ENCODE measurements around the gene ICOS. TPM values are rescaled to one million over a fixed set of nuclear protein-coding genes. Genes with fewer than 3 reads are reported as not detected.
A peak's percentile ranks its signal among the peaks of the same experiment; 100 is the strongest.

Gene ICOS
- total RNA-seq, 2 experiments from 2014 or later = 32.0 to 32.2 TPM

DNA sequence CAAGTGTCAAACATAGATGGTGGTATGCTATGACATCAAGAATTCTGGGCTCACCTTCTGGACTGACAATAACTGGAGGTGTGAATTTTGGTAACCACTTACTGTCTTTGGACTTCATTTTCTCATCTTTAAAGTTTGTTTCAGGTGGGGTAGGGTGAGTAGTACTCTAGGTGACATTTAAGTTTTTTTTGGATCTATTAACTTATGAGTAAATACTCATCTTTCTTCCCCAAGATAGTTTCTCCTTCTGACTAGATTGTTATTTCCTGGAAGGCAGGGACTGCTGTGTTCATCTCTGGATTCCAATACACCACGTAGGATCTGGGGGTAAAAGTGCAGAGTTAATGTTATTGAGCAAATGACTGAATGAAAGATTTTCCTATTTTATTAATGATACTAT lies 55.9 kb downstream of the ICOS start:
- Mint-ChIP-seq H3K27me3 (no peaks in the 10 kb centered on the region), H3K4me1 (peaks cover 21% of the 10 kb centered on the region), H3K4me3 (no peak overlapping the region), H3K27ac (no peak overlapping the region), H3K9me3 (no peaks in the 10 kb centered on the region), H3K36me3 (peaks cover 4% of the 10 kb centered on the region)
- POLR2A ChIA-PET = no interaction called here
- no peak for DNase-seq
- no peak for ATAC-seq (ENCODE audit: low read depth)

DNA sequence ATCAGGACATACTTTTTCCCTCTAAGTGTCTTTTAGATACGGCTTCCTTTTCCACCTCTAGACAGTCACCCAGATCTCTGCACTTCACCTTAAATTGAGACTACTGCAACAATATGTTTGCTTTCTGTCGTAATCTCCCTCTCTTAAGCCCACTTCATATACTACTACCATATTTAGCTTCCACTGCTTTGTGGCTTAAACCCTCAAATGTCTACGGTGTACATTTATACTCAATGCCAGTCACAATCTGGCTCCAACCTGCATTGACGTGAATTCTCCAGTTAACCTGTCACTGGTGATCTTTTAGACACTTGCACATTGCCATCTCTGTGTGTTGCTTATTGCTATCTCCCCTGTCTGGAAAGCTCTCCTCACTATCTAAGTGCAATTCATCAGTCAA lies 56.4 kb downstream of the ICOS start:
- H3K27me3 Mint-ChIP-seq = no peaks in the 10 kb centered on the region
- DNase-seq = no peak
- no peak overlapping the region for H3K4me3 Mint-ChIP-seq
- no peak overlapping the region for H3K27ac Mint-ChIP-seq
- H3K36me3 Mint-ChIP-seq = peaks cover 3% of the 10 kb centered on the region
- peaks cover 23% of the 10 kb centered on the region for H3K4me1 Mint-ChIP-seq
- ATAC-seq (ENCODE audit: low read depth) = no peak
- POLR2A ChIA-PET = no interaction called here
- H3K9me3 Mint-ChIP-seq = no peaks in the 10 kb centered on the region

DNA sequence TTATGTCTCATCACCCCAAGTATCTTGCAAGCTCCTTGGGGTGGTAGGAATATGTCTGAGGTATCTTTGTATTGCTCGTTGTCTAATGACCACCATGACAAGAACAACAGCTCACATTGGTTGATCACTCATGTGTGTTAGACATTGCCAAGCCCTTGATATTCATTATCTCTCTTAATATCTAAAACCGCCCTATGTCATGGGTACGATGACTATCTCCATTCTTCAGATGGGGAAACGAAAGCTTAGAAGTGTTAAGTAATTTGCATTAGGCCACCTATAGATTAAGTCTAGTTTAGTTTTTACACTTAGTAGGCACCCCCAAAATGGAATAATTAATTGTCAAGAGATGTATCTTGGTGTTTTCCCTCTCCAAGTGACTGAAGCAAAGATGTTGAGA lies 57.0 kb downstream of the ICOS start:
- POLR2A ChIA-PET = interaction anchor here (2.1 kb wide), 1 partner anchor 44 kb away, joined by 5 read pairs; no protein-coding TSS in a partner anchor
- ATAC-seq (ENCODE audit: low read depth) = no peak
- no peaks in the 10 kb centered on the region for H3K9me3 Mint-ChIP-seq

DNA sequence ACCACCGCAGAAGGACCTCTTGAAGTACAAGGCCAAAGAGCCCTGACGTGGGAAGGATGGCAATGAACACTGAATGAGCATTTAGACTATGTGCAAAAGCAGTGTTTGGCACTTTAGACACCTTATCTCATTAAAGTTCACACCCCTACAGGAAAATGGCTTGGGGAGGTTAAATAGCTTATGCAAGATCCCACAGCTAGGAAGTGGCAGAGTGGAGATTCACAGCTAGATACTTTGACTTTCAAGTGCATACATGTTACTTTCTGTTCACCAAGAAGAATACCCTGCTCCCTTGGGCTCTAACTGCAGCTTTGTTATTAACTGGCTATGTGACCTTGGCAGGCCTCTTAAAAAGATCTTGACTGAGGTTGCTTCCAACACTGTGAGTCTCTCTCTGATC lies 58.2 kb downstream of the ICOS start:
- H3K27ac Mint-ChIP-seq = peak overlapping the region; percentile 66

More for the DNA sequence above, 57.0 kb downstream of the ICOS start:
- DNase-seq = no peak
- no peak overlapping the region for H3K27ac Mint-ChIP-seq
- H3K36me3 Mint-ChIP-seq = peaks cover 3% of the 10 kb centered on the region
- no peak overlapping the region for H3K4me3 Mint-ChIP-seq
- peaks cover 25% of the 10 kb centered on the region for H3K4me1 Mint-ChIP-seq
- H3K27me3 Mint-ChIP-seq = no peaks in the 10 kb centered on the region

DNA sequence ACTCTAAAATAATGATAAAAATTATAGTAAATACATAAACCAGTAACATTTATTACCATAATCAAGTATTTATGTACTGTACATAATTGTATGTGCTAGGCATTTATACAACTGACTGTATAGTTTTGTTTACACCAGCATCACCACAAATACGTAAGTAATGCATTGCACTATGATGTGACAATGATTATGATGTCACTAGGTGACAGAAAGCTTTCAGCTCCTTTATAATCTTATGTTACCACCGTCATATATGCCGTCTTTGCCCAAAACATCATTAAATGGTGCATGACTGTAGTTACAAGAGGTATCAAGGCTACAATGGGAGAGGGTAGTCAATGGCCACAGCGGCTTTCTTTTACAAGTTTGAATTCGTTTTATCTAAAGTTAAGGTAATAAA lies 60.1 kb downstream of the ICOS start:
- POLR2A ChIA-PET = interaction anchor here (0.8 kb wide), 1 partner anchor 14 kb away, joined by 3 read pairs; no protein-coding TSS in a partner anchor
- Mint-ChIP-seq H3K27ac (no peak overlapping the region), H3K4me1 (peaks cover 48% of the 10 kb centered on the region), H3K4me3 (no peak overlapping the region), H3K9me3 (peaks cover 3% of the 10 kb centered on the region), H3K36me3 (peaks cover 5% of the 10 kb centered on the region), H3K27me3 (no peaks in the 10 kb centered on the region)
- no peak for DNase-seq
- no peak for ATAC-seq (ENCODE audit: low read depth)

More for the DNA sequence above, 58.2 kb downstream of the ICOS start:
- peaks cover 32% of the 10 kb centered on the region for H3K4me1 Mint-ChIP-seq
- no peaks in the 10 kb centered on the region for H3K9me3 Mint-ChIP-seq
- no peaks in the 10 kb centered on the region for H3K27me3 Mint-ChIP-seq
- H3K36me3 Mint-ChIP-seq = peaks cover 3% of the 10 kb centered on the region
- POLR2A ChIA-PET = interaction anchor here (2.1 kb wide), 1 partner anchor 46 kb away, joined by 5 read pairs; no protein-coding TSS in a partner anchor
- ATAC-seq (ENCODE audit: low read depth) = peak; percentile 63
- no peak overlapping the region for H3K4me3 Mint-ChIP-seq
- DNase-seq = no peak

DNA sequence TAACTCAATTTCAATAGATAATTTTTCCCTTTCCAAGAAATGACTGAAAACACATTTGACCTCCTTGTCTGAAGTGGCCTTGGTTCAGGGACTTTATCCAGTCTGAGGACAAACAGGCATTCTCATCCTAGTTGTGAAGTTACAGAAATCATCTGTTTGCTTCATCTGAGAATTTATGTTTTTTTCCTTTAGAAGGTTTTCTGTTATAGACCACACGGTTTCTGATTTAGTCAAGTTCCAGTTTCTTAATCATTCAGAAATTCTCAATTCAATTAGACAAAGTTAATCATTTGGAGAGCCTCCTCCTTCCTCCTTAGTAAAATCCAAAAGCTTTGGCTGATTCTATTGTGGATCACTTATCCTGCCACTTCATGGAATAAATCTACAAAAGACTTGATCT lies 60.9 kb downstream of the ICOS start:
- no peak overlapping the region for H3K27ac Mint-ChIP-seq
- no peaks in the 10 kb centered on the region for H3K27me3 Mint-ChIP-seq
- no peak overlapping the region for H3K4me3 Mint-ChIP-seq
- ATAC-seq (ENCODE audit: low read depth) (no peak), DNase-seq (no peak)
- POLR2A ChIA-PET = no interaction called here
- peaks cover 11% of the 10 kb centered on the region for H3K36me3 Mint-ChIP-seq
- H3K9me3 Mint-ChIP-seq = peaks cover 8% of the 10 kb centered on the region
- peaks cover 48% of the 10 kb centered on the region for H3K4me1 Mint-ChIP-seq

DNA sequence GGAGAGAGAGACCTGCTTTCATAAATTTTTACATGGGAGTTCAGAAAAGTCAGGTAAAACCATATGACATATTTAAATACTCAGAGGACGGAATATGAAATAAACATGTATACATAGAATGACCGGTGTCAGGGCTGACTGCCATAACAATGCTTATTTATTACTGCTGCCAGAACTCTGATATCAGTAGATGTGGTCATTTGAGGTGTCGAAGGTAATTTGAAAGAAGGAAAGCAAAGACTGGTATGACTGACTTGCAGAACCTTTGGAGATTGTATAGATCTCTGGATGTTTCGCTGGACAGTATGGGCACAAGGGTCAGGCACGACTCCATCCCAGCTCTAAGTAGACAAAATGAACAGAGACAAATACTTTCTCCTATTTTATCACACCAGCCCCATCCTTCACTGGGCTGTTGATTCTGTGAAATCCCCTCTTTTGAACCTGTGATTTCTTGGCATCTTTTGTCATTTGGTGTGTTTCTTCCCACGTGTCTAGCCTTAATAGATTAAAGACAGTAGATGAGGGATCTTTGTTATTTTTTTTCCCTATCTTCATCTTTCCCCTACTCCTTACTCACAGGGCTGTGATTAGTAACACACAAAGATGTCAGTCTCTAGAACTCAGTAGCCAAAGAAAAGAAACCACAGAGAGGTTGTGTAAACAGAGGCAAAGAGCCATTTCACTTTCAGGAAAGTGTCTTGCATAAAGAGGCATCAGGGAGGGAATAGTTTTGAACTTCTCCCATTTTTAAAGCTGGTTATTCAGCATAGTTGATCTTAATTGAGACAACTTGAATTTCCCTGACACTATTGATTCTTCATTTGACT lies 61.6 kb downstream of the ICOS start:
- peaks cover 8% of the 10 kb centered on the region for H3K9me3 Mint-ChIP-seq
- no peaks in the 10 kb centered on the region for H3K27me3 Mint-ChIP-seq
- POLR2A ChIA-PET = no interaction called here
- no peak for ATAC-seq (ENCODE audit: low read depth)
- DNase-seq = no peak
- peak overlapping the region; percentile 39 for H3K4me3 Mint-ChIP-seq
- H3K4me1 Mint-ChIP-seq = peaks cover 52% of the 10 kb centered on the region
- peak overlapping the region; percentile 44 for H3K27ac Mint-ChIP-seq
- peaks cover 11% of the 10 kb centered on the region for H3K36me3 Mint-ChIP-seq

DNA sequence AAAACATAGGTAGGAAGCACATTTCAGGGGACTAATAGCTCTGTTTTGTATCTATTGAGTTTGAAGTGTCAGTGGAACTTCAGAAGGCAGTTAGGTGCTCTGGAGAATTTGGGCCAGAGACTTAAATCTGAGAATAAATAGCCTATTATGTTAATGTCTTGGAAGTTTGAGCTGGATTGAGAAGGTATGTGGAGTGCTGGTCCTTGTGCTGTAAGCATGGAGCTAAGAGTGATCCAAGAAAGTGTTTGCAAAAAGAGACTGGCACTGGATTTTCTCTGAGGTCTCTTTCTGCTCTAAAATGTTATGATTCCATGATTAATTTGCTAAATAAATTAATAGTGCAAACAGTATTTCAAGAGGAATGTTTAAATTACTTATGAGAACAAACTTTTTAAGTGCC lies 63.3 kb downstream of the ICOS start:
- Mint-ChIP-seq H3K9me3 (peaks cover 10% of the 10 kb centered on the region), H3K27me3 (no peaks in the 10 kb centered on the region), H3K36me3 (peaks cover 20% of the 10 kb centered on the region), H3K4me3 (peak overlapping the region; percentile 6), H3K27ac (peak overlapping the region; percentile 13), H3K4me1 (peaks cover 58% of the 10 kb centered on the region)
- POLR2A ChIA-PET = no interaction called here
- ATAC-seq (ENCODE audit: low read depth) = no peak
- no peak for DNase-seq

DNA sequence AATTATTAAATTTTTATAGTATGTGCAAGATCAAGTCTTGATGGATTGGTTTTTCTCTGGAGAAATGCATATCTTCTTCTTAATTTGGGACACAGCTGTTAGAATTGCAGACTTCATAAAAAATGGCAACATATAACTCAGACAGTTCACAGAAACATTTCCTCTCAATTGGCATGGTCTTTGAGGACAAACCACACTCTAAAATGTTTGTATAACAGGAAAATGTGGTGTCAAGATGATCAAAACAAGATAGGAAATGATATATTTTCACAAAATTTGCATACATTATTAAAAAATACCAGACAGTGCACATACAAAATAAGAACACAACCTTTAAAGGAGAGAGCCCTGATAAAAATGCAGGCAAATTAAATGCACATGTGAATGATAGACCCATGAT lies 63.9 kb downstream of the ICOS start:
- Mint-ChIP-seq H3K9me3 (peaks cover 12% of the 10 kb centered on the region), H3K4me1 (peaks cover 62% of the 10 kb centered on the region), H3K27me3 (no peaks in the 10 kb centered on the region), H3K4me3 (peak overlapping the region; percentile 6), H3K36me3 (peaks cover 22% of the 10 kb centered on the region), H3K27ac (peak overlapping the region; percentile 13)
- DNase-seq (no peak), ATAC-seq (ENCODE audit: low read depth) (peak; percentile 27)
- POLR2A ChIA-PET = no interaction called here

DNA sequence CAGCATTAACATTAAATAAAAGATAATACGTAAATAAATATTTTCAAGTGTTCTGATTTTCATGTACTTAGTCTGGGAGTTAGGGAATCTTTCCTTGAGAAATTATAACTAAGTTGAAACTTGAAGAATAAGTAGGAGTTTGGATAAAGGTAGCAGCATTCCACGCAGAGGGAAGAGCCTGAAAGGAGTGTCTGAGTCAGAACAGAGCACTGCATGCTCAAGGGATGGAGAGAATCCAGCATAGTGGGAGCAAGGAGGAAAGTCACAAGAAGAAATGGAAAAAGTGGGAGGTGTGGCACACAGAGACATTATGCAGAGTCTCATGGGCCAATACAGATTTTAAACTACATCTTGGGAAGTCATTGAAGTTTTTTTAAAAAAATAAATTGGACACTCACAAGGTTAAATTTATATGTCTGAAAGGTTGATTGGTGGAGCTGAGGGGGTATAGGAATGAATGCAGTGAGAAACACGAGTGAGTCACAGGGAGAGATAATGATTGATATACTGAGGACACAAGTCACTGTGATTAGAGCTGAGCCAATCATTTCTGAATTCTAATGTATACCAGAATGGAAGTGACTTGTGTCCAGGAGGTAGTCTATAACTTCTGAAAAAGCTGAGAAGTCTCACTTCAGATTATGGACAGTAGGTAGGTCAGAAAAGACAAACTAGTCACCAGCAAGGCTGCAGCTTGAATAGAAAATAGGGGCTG lies 66.9 kb downstream of the ICOS start:
- POLR2A ChIA-PET = no interaction called here
- Mint-ChIP-seq H3K4me3 (no peak overlapping the region), H3K4me1 (peaks cover 71% of the 10 kb centered on the region), H3K36me3 (peaks cover 42% of the 10 kb centered on the region), H3K27ac (peak overlapping the region; percentile 52), H3K9me3 (peaks cover 22% of the 10 kb centered on the region), H3K27me3 (no peaks in the 10 kb centered on the region)
- DNase-seq = no peak
- no peak for ATAC-seq (ENCODE audit: low read depth)

DNA sequence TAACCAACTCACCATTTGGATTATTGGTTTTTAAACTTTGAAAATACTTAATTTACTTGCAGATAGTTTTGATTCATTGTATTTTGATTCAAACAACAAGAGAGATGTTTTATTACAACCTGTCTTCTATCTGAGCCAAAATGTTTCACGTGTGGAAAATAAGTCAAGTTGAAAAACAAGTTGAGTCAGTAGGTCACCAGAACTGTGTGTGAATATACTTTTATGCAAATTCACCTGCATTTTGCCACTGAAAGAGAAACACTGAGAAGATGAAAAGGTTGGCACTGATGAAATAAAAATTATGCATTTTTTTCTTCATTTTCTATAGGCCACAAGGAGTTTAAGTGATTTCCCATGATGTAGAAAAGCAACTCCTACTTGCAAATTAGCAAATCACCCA lies 68.3 kb downstream of the ICOS start:
- Mint-ChIP-seq H3K4me1 (peaks cover 56% of the 10 kb centered on the region), H3K9me3 (peaks cover 24% of the 10 kb centered on the region), H3K4me3 (no peak overlapping the region), H3K27me3 (no peaks in the 10 kb centered on the region), H3K36me3 (peaks cover 45% of the 10 kb centered on the region), H3K27ac (peak overlapping the region; percentile 87)
- ATAC-seq (ENCODE audit: low read depth) = no peak
- DNase-seq = no peak
- POLR2A ChIA-PET = no interaction called here

DNA sequence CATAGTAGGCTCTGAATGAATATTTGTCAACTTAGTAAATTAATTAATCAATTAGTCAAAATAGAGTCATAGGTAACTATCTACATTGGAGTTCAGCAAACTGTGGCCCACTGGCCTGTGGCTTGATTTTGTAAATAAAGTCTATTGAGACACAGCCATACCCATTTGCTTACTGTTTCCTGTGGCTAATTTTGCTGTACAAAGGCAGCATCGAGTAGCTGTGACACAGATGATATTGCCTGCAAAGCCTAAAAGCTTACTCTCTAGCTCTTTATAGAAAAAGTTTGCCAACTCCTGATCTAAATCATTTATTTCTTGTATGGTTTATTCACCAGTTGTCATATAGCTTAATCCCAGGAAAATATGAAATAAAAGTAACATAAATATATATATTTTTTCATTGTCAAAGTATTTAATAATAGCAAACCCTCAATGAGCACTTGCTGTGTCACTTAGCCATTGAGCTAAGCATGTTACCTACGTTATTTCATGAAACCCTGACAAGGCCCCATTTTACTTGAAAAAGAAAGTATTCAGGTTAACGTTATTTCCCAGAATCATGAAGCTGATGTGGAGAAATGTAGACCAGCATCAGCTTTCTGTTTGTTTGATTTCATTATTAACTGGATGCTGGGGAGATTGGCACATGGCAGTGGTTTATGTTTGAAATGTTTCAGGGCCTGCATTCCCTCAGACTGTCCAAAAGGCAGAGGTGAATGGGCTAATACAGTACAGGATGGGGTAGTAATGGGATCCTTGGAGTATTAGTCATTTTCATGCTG lies 69.6 kb downstream of the ICOS start:
- peak overlapping the region; percentile 44 for H3K4me3 Mint-ChIP-seq
- H3K4me1 Mint-ChIP-seq = peaks cover 44% of the 10 kb centered on the region
- POLR2A ChIA-PET = interaction anchor here (0.6 to 1.0 kb wide), 4 partner anchors 57 to 138 kb away, joined by 3 read pairs; partner anchors contain the start of gene CTLA4
- peaks cover 23% of the 10 kb centered on the region for H3K9me3 Mint-ChIP-seq
- H3K27me3 Mint-ChIP-seq = no peaks in the 10 kb centered on the region
- peaks cover 46% of the 10 kb centered on the region for H3K36me3 Mint-ChIP-seq
- peak overlapping the region; percentile 90 for H3K27ac Mint-ChIP-seq
- ATAC-seq (ENCODE audit: low read depth) (peak; percentile 75), DNase-seq (no peak)

DNA sequence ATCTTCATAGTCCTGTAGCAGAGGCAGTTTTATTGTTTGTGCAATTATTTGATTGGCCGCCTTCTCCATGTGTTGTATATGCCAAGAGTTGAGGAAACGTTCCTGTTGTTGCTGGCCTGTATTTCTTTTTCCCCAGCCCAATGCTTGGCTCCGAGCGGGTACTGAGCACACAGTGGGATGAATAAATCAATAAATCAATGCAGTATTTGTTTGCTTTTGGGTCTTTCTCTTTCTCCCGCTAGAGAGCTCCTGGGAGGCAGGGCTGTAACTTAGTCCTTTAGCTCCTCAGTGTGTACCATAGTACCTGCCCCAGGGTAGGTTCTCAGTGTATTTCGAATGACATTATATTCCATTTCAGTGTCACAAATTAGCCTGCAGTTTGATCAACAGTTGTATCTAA lies 71.8 kb downstream of the ICOS start:
- no peak overlapping the region for H3K4me3 Mint-ChIP-seq
- no peak overlapping the region for H3K27ac Mint-ChIP-seq
- peaks cover 36% of the 10 kb centered on the region for H3K36me3 Mint-ChIP-seq

More for the DNA sequence above, 71.8 kb downstream of the ICOS start:
- POLR2A ChIA-PET = no interaction called here
- Mint-ChIP-seq H3K9me3 (peaks cover 16% of the 10 kb centered on the region), H3K4me1 (peaks cover 39% of the 10 kb centered on the region), H3K27me3 (no peaks in the 10 kb centered on the region)
- DNase-seq (no peak), ATAC-seq (ENCODE audit: low read depth) (no peak)
